Erythroblast (primary cell): ENCODE measurements around the gene CORO2B.

Source experiments
- DNase-seq, 2 experiments: peaks; one replicate each; lab custom pipeline; 2025; lab: John Stamatoyannopoulos, UW
- GATA1 ChIP-seq: IDR thresholded peaks from 2 replicates; pipeline ENCODE4 v1.6.1; 2011; ENCODE audit warnings: low read depth, mild to moderate bottlenecking, control low read depth, low read length, moderate library complexity
- POLR2A ChIP-seq: IDR thresholded peaks from 2 replicates; pipeline ENCODE4 v1.6.1; 2011; ENCODE audit warnings: mild to moderate bottlenecking, low read length

The CORO2B gene

DNA sequence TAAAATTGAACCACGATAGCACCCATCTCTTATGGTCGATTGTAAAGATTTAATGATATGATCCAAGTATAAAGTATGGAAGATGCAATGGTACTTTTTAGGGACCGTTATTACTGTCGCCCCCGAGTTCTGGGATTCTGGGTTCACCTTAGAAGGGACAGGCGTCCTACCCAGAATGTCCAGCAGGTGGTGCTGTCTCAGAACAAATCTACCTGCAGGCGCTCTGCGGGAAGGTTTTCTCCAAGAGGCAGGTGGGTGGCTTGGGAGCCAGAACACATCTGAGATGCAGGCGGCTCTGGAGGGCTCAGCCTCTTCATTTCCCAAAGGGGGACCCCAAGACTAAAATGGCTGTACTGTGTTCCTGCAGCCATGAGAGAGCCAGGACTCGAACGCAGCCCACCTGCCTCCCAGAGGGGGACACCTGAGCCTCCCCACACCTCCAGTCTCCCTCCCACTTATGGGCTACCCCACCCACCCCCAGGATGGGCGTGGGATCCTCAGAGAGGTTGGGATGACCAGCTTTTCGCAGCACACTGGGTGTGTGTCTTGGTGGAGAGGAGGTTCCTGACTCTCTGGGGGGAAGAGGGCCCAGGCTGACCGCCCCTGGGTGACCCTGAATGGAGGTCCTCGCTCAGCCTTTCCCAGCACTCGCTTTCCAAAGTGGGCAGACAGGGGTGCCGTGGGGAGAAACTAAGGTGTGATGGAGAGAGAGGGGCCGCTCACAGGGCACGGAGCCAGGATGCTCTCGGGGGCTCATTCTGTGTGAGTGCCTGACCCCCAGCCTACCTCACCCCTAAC is 28.1 kb upstream of the CORO2B start:
- TF ChIP-seq GATA1 (no peak), POLR2A (no peak)
- peak; percentile 57 to 78 for DNase-seq

DNA sequence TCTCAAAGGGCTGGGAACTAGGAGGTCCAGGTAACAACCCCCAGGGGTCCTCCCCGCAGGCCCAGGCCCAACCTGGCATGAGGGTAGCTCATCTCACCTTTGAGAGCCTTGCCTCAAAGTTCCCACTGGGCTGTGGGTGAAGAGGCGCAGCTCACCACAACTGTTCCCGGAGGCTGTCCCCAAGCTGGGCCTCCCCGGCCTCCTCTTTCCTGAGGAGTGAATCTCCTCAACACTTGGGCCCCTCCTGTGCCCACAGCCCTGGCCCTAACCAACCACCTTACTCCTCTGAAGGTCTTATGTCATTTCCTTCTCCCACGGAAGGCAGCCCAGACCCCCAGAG is 27.5 kb upstream of the CORO2B start:
- TF ChIP-seq POLR2A (no peak), GATA1 (no peak)
- no peak for DNase-seq

DNA sequence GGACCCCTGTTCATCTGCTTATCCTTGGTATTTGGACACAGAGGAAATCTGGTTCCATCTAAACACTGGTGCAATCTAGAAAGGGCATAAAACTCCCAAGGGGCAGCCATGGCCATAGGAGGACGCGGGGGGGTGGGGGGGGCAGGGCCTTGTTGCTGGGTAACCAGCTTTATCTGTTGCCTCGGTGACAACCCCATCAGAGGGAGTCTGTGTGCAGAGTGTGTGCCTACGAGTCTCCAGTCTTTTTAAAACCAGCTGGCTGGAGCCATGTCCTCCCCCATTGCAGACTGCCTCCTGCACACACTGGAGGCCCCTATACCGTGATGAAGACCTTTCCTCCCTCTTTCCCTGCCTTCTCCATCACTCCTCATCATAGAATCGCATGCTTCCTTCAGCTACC is 26.4 kb upstream of the CORO2B start:
- TF ChIP-seq GATA1 (no peak), POLR2A (no peak)
- no peak for DNase-seq

DNA sequence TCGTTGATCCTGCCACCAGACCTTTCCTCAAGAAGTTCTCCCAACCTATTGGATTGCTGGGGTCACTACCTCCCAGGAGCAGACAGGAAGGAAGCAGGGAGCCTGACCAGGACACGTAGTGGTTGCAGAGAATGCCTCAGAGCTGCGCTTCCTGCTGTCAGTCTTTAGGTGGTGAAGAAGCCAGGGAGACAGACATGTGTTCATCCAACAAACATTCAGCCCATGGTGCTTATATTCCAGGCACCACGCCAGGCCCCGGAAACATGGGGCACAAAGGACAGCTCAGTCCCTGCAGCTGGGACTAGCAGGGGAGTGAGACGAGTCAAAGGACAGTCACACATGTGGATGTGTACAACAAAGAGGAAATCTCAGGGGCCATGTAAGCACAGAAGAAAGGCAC is 26.0 kb upstream of the CORO2B start:
- DNase-seq: no peak
- no peak for TF ChIP-seq GATA1
- TF ChIP-seq POLR2A: no peak

DNA sequence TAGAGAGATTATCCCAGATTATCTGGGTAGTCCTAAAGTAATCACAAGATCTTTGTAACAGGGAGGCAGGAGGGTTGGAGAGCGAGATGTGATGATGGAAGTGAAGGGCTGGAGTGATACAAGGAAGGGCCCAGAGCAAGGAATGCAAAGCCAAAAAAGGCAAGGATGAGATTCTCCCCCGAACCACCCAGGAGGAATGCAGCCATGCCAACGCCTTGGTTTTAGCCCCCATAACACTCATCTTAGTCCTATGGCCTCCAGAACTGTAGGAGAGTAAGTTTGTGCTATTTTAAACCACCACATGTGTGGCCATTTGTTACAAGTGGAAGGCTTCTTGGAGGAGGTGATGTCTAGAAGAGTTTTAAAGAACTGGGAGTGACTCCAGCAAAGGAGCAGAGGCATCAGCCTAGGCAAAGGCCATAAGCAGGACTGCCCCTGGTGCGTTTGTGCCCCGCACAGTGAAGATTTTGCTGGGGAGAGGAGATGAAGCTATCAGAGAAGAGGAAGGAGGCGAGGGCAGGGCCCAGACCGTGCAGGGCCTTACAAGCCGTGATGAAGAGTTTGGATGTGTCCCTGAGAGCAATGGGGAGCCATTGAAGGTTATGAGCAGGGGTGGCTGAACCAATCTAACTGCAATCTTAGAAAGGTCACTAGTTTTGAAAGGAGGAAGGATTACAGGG is 25.3 kb upstream of the CORO2B start:
- no peak for DNase-seq
- TF ChIP-seq GATA1: no peak
- TF ChIP-seq POLR2A: no peak

DNA sequence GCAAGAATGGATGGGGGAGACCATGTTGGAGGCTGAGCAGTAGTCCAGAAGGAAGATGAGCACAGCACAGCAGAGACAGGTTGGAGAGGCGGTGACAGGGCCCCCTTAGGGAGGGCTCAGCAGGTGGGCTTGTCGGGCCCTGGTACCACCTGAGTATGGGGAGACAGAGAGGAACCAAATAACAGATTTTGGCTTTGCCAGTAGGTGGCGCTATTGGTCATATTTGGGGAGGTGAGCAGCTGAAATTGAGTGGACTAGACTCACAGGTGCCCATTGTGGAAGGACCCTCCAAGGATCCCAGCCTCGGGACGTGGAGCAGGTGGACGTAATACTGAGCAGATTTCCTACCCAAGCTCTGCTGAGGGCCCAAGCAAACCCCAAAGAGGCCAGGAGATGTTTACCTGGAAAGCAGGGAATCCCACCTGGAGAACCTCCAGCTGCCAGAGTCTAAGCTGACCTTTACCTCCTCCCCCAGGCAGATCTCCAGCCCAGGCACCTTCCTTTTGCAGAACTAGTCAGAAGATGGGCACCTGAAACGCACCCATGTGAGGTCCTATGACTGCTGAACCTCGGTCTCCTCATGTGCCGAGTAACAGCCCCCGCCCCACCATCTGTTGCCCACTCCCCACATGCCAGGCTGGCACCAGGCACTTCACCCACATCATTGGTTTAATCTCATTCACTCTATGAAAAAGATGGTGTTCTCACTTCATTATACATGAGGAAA is 24.6 kb upstream of the CORO2B start:
- TF ChIP-seq POLR2A: no peak
- TF ChIP-seq GATA1: no peak
- DNase-seq: peak; percentile 54 to 78

DNA sequence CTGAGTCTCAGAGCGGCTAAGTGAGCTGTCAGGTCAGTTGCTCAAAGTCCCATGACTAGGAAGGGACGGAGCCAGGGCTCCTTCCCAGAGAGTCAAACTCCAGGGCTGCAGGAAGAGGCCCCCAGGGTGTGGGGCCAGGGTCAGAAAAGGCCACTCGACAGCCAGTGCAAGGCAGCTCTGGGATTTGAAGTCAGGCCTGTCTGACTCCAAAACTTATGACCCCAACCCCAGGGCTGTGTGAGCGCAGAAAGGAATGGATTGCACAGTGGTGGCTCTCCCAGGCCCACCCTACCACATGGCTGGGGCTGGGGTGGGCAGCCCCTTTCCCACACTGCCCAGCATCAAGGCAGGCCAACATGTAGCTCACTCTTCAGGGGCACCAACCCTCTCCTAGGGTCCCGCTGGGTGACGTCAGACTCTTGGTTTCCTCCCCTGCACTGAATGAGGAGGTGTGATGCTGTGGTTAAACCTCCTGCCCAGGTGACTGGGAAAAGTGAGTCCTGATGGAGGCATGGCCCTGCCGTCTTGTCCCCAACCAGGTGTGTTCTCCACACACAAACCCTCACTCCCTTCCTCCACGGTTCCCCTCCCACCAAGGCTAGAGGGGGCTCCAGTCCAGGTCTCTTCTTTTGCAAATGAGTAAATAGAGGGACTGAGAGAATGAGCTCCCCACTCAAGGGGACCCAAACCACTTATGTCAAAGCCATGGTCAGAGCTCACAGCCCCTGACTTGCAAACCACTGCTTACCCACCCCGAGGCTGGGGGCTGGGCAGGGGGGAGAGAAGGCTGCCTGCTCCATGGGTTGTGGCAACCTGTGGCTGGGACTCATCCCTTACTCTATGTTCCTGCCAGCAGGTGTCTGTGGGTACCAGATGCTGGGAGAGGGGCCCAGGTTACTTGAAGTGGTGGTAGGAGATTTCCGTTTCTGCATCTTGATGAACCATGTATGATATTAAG is 23.8 kb upstream of the CORO2B start:
- no peak for DNase-seq
- TF ChIP-seq GATA1: no peak
- TF ChIP-seq POLR2A: no peak

DNA sequence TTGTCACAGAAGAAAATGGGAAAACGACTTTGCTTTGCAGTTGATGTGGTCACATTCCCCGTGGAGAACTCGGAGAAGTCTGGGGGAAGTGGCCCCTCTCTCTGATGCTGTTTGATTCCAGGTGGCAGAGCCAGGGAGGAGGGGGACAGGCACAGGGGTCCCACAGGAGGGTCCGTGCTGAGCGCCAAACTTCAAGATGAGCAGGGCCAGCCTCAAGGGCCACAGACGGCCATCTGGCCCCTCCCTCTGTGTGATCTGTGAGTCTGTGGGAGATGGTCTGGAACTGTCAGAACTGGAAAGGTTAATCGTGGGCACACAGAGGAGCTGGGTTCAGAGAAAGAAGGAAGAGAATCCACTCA is 23.1 kb upstream of the CORO2B start:
- no peak for TF ChIP-seq GATA1
- no peak for TF ChIP-seq POLR2A
- DNase-seq: no peak

DNA sequence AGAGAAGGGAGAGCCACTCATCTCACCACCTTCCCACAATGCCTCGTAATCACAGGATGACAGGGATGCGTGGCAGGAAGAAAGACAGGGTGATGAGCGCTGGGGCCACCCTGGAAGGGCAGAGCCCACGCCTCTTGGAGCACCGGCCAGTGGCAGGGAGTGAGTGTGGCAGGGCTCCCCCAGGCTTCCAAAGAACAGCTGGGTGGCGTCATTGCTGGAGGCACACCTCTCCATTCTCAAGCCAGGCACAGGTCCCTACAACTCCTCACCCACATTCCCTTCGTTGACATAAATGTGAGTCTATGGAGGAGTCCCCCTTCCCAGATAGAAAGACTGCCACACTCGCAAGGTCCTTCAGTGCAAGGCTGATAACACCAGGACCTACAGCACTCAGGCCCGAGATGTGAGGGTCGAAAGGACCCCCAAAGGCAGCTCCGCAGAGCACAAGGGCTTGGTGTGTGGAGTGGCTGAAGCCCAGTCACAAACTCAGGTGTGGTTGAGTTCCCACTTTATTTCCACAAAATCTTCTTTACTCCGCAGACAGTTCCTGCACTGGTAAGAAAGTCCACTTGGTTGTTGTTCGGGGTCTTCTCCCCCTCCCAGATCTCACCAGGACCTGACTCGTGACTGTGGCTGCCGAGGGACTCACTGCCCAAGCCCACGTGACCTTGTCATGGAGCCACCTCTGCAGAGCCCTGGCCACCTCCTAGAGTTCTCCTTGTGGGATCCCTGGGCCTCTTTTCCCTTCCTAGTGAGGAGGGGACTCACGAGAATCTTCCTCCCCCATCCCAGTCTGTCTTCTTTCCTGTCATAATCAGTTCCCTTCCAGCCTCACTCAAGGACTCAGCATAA is 22.4 kb upstream of the CORO2B start:
- no peak for DNase-seq
- TF ChIP-seq POLR2A (no peak), GATA1 (no peak)

DNA sequence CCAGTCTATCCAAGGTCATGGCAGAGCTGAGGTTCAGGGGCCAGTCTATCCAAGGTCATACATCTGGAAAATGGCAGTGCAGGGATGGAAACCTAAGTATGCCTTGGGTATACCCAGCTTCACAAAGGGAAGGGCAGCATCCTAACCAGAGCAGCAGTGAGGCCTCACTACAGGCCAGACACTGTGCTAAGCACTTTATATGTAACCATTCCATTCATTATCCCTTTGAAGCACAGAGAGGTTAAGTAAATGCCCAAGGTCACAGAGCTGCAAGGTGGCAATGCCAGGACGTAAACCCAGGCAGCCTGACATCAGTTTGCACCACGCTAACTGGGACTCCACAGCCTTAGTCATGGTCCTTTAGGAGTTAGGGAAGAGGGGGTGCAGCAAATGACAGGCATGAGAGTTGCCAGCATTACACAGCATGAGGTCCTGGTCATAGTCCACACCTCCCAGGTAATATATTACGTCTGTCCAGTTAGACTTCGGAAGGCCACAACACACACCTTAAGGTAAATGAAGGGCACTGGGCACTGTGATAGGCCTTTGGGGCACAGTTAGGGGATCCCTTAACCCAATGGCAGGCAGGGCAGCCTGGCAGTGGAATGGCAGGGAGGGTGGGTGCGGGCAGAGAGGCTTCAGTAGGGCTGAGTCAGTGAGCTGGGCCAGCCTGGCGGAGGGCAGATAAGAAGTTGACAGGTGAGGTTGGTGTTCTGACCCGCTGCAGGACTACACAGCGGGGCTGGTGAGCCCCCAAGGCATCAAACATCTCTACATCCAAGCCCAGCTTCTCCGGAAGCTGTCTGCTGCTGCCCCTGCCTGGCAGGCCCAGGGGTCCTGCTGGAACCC is 21.1 kb upstream of the CORO2B start:
- TF ChIP-seq GATA1 (no peak), POLR2A (no peak)
- DNase-seq: no peak
